GF-D8 (cell line): ENCODE results near the gene HNRNPH3.

Experiments
- DNase-seq: peaks from one replicate; lab custom pipeline; 2025; lab: John Stamatoyannopoulos, UW

The HNRNPH3 gene

GRCh38 chr10:68332259-68333057 is 594 bp downstream of the HNRNPH3 start, which contains the start of gene PBLD:
Gene PBLD, minus strand, starts transcription at chr10:68332928. Its CDS starts 26,084 bp downstream, at chr10:68306844.
- DNase-seq, result peak; percentile 24

GRCh38 chr10:68333058-68333395 is 1.2 kb downstream of the HNRNPH3 start:
- no peak for DNase-seq

- no peak for DNase-seq
Measured at GRCh38 chr10:68333440-68334431, 1.9 kb downstream of the HNRNPH3 start.

- DNase-seq, result no peak
Measured at GRCh38 chr10:68334672-68335467, 3.0 kb downstream of the HNRNPH3 start.

- DNase-seq, result no peak
Measured at GRCh38 chr10:68336754-68337351, 5.0 kb downstream of the HNRNPH3 start.

- no peak for DNase-seq
Measured at GRCh38 chr10:68340358-68341080, 8.7 kb downstream of the HNRNPH3 start.

GRCh38 chr10:68342909-68343516 is 11.1 kb downstream of the HNRNPH3 start:
- no peak for DNase-seq

- no peak for DNase-seq
Measured at GRCh38 chr10:68345621-68346020, 13.8 kb downstream of the HNRNPH3 start.

- DNase-seq, result no peak
Measured at GRCh38 chr10:68346774-68347173, 14.9 kb downstream of the HNRNPH3 start.

GRCh38 chr10:68348265-68348741 is 16.4 kb downstream of the HNRNPH3 start:
- DNase-seq, result peak; percentile 9

- no peak for DNase-seq
Measured at GRCh38 chr10:68353537-68353936, 21.7 kb downstream of the HNRNPH3 start.

GRCh38 chr10:68359189-68359588 is 27.3 kb downstream of the HNRNPH3 start:
- DNase-seq, result no peak

- no peak for DNase-seq
Measured at GRCh38 chr10:68362590-68362989, 30.7 kb downstream of the HNRNPH3 start.

- DNase-seq, result no peak
Measured at GRCh38 chr10:68364101-68364886, 32.4 kb downstream of the HNRNPH3 start.

- DNase-seq, result no peak
Measured at GRCh38 chr10:68365611-68366010, 33.7 kb downstream of the HNRNPH3 start.

- DNase-seq, result no peak
Measured at GRCh38 chr10:68366600-68366999, 34.7 kb downstream of the HNRNPH3 start.

GRCh38 chr10:68367121-68367520 is 35.3 kb downstream of the HNRNPH3 start:
- DNase-seq, result no peak

GRCh38 chr10:68371604-68372003 is 39.7 kb downstream of the HNRNPH3 start:
- DNase-seq, result no peak

- no peak for DNase-seq
Measured at GRCh38 chr10:68385740-68386139, 53.9 kb downstream of the HNRNPH3 start.
